GM12878 (cell line): ENCODE data around the gene SRSF1. TPM values are rescaled to one million over a fixed set of nuclear protein-coding genes. Genes with fewer than 3 reads are reported as not detected.

Experiments
- BRCA1 ChIP-seq: IDR thresholded peaks from 2 replicates; pipeline ENCODE4 v1.6.1; 2011; ENCODE audit warnings: low read depth, low read length, improper control_type of control experiment
- CBX3 ChIP-seq: fragments of 200-600 bp; sonication (generic); IDR thresholded peaks from 2 replicates; pipeline ENCODE4 v1.6.1; 2016; ENCODE audit warnings: low read depth, borderline replicate concordance
- EED ChIP-seq: sonication (generic); IDR thresholded peaks from 2 replicates; pipeline ENCODE4 v1.6.1; 2016; ENCODE audit warnings: antibody characterized with exemption, low read depth
- EGR1 ChIP-seq, 2 experiments: IDR thresholded peaks; 1 replicate in 1 of 2; 2 replicates in 1 of 2; pipeline ENCODE4 v1.6.1; 2011 to 2012; ENCODE audit warnings: low read depth in 2 of 2, low read length in 2 of 2, borderline replicate concordance in 1 of 2, mild to moderate bottlenecking in 1 of 2, moderate library complexity in 1 of 2
- ESRRA ChIP-seq: IDR thresholded peaks from 2 replicates; pipeline ENCODE4 v1.6.1; 2012; ENCODE audit warnings: mild to moderate bottlenecking, low read length, improper control_type of control experiment
- HSF1 ChIP-seq: fragments of 150-350 bp; IDR thresholded peaks from 2 replicates; pipeline ENCODE4 v1.6.1; 2014; ENCODE audit warnings: mild to moderate bottlenecking, low read depth, low read length
- IKZF1 ChIP-seq: fragments of 450-650 bp; conservative IDR thresholded peaks from 2 replicates; pipeline ENCODE4 v1.6.1; 2017; ENCODE audit warnings: antibody characterized with exemption, mild to moderate bottlenecking
- IRF4 ChIP-seq: IDR thresholded peaks from 2 replicates; pipeline ENCODE4 v1.6.1; 2011; ENCODE audit warnings: low read depth, low read length
- LARP7 ChIP-seq: fragments of 450-650 bp; IDR thresholded peaks from 2 replicates; pipeline ENCODE4 v1.6.1; 2017; ENCODE audit warnings: mild to moderate bottlenecking
- NFXL1 ChIP-seq: fragments of 450-650 bp; IDR thresholded peaks from 2 replicates; pipeline ENCODE4 v1.6.1; 2017; ENCODE audit warnings: antibody characterized with exemption, mild to moderate bottlenecking, borderline replicate concordance
- PAX5 ChIP-seq: IDR thresholded peaks from 2 replicates; pipeline ENCODE4 v1.6.1; 2011; ENCODE audit warnings: low read depth, low read length, borderline replicate concordance
- RAD51 ChIP-seq: fragments of 450-650 bp; IDR thresholded peaks from 2 replicates; pipeline ENCODE4 v1.6.1; 2016; ENCODE audit warnings: moderate library complexity, mild to moderate bottlenecking, inconsistent platforms
- RUNX3 ChIP-seq: IDR thresholded peaks from 2 replicates; pipeline ENCODE4 v1.6.1; 2012; ENCODE audit warnings: low read length, inconsistent platforms
- SIX5 ChIP-seq: IDR thresholded peaks from 2 replicates; pipeline ENCODE4 v1.6.1; 2011; ENCODE audit warnings: mild to moderate bottlenecking, low read depth, low read length, moderate library complexity; ENCODE audit not compliant: severe bottlenecking
- SKIL ChIP-seq: fragments of 450-650 bp; IDR thresholded peaks from 2 replicates; pipeline ENCODE4 v1.6.1; 2017; ENCODE audit warnings: mild to moderate bottlenecking, low read depth, inconsistent platforms; ENCODE audit not compliant: poor library complexity, severe bottlenecking
- SMAD5 ChIP-seq: IDR thresholded peaks from 2 replicates; pipeline ENCODE4 v1.6.1; 2016; ENCODE audit warnings: antibody characterized with exemption, low read depth
- SMARCA5 ChIP-seq: fragments of 450-650 bp; IDR thresholded peaks from 2 replicates; pipeline ENCODE4 v1.6.1; 2017; ENCODE audit warnings: mild to moderate bottlenecking
- TBL1XR1 ChIP-seq: IDR thresholded peaks from 2 replicates; pipeline ENCODE4 v1.6.1; 2012; ENCODE audit warnings: low read depth, low read length, improper control_type of control experiment
- USF2 ChIP-seq: IDR thresholded peaks from 2 replicates; pipeline ENCODE4 v1.6.1; 2011; ENCODE audit warnings: low read depth, low read length, improper control_type of control experiment, borderline replicate concordance
- YBX1 ChIP-seq: fragments of 450-650 bp; IDR thresholded peaks from 2 replicates; pipeline ENCODE4 v1.6.1; 2016; ENCODE audit warnings: antibody characterized with exemption
- YY1 ChIP-seq: IDR thresholded peaks from 2 replicates; pipeline ENCODE4 v1.6.1; 2011; ENCODE audit warnings: low read depth, mild to moderate bottlenecking, low read length
- ZBTB11 ChIP-seq: fragments of 450-650 bp; formaldehyde crosslinking; IDR thresholded peaks from 2 replicates; pipeline ENCODE4 v1.5.0; 2022; ENCODE audit warnings: mild to moderate bottlenecking, missing genetic modification characterization
- ZNF207 ChIP-seq: fragments of 450-650 bp; IDR thresholded peaks from 2 replicates; pipeline ENCODE4 v1.6.1; 2014; ENCODE audit warnings: antibody characterized with exemption, mild to moderate bottlenecking, borderline replicate concordance
- ZNF622 ChIP-seq: fragments of 450-650 bp; IDR thresholded peaks from 2 replicates; pipeline ENCODE4 v1.6.1; 2017; ENCODE audit warnings: mild to moderate bottlenecking, inconsistent platforms
- polyA plus RNA-seq, 11 experiments: library from polyadenylated mRNA; depleted of rRNA in 4 of 11; unstranded in 6 of 11; stranded (reverse) in 5 of 11; fragments of >200 nt; fragmentation: Nextera tagmentation in 4 of 11; fragmentation: Illumina TruSeq in 1 of 11; extraction: Ambion mirVana in 4 of 11; extraction: Trizol in 1 of 11; gene quantifications; 1 replicate in 1 of 11; 2 replicates in 10 of 11; pipeline versions ENCODE4 v1.2.1 to v1.2.3, GENCODE V29; 2011 to 2016; ENCODE audit warnings: inconsistent platforms in 2 of 11, missing spikeins in 2 of 11, low read depth in 1 of 11
- total RNA-seq, 4 experiments: library from RNA; depleted of rRNA in 3 of 4; stranded (reverse); fragments of >200 nt in 3 of 4; fragmentation: Illumina TruSeq in 1 of 4; extraction: Trizol in 1 of 4; gene quantifications; 2 replicates each; pipeline versions ENCODE4 v1.2.1 to v1.2.3, GENCODE V29; 2013 to 2021

SRSF1 gene
- total and polyA plus RNA-seq, 10 of the 15 experiments (the other 5 are each of a cell fraction or from before 2014, with no cell fraction given): 101 to 474 (median 404) TPM

- no peak for TF ChIP-seq USF2
- TF ChIP-seq BRCA1: no peak
- no peak for TF ChIP-seq TBL1XR1
- TF ChIP-seq IKZF1: peak; percentile 68
- TF ChIP-seq SKIL: no peak
- TF ChIP-seq ZNF207: no peak
- peak; percentile 48 for TF ChIP-seq RUNX3
- no peak for TF ChIP-seq ESRRA
- TF ChIP-seq SMAD5: no peak
- TF ChIP-seq RAD51: no peak; the same call in 1 of the 2 replicates
- TF ChIP-seq EGR1 (IDR thresholded peaks at IDR 0.05; ENCODE audit: borderline replicate concordance in 1 of 2, low read depth in 2 of 2, low read length in 2 of 2): no peak
- no peak for TF ChIP-seq YBX1
- TF ChIP-seq HSF1: no peak
- no peak for TF ChIP-seq NFXL1
- TF ChIP-seq PAX5: no peak
- TF ChIP-seq EED: peak; percentile 59; the same call in 1 of the 2 replicates
- TF ChIP-seq LARP7: 0 out of 2 replicates have a peak, but pooled peaks have one; percentile 23
- TF ChIP-seq IRF4: 0 out of 2 replicates have a peak, but pooled peaks have one; percentile 8
- no peak for TF ChIP-seq SIX5
- TF ChIP-seq SMARCA5: no peak
- no peak for TF ChIP-seq ZNF622
- no peak for TF ChIP-seq YY1
- no peak for TF ChIP-seq ZBTB11 (CRISPR knock-in tag)
- TF ChIP-seq CBX3: no peak
Observed at GRCh38 chr17:57993471-57994365, 13.3 kb downstream of the SRSF1 start (continued).
